HG02571 (cell line): Measurements from ENCODE around the gene DIP2C.

Source experiments
- ATAC-seq: cut with Tn5 transposase; IDR thresholded peaks from one replicate; pipeline ENCODE4 v1.9.1; 2021; ENCODE audit warnings: mild to moderate bottlenecking, moderate library complexity; ENCODE audit not compliant: unreplicated experiment

The DIP2C gene

DNA sequence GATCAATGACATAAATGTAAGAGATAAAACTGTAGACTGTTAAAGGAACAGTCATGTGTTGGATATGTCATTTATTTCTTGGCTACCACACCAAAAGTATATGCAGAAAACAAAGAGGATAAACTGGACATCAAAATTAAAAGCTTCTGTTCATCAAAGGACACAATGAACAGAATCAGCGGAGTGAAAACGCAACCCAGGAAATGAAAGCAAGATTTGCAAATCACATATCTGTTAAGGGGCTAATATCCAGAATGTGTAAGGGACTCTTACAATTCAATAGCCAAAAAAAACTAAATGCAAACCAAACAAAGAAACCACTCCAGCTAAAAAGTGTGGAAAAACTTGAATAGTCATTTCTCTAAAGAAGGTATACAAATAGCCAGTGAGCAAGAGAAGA lies 390.0 kb downstream of the DIP2C start:
- no peak for ATAC-seq

DNA sequence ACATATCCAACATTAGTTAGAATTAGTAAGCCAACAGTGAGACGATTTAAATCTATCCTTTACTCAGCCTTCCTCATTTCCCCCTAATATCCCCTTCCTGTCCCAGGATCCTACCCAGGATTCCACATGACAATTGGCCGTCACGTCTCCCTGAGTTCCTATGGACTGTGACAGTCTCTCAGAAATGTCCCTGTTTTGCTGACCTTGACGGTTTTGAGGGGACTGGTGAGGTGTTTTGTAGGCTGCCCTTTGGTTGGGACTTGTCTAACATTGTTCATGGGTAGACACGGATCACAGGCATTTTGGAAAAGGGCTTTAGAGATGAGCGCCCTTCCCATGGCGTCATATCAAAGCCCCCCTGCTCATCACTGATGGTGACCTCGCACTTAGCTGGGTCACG lies 391.4 kb downstream of the DIP2C start:
- no peak for ATAC-seq

DNA sequence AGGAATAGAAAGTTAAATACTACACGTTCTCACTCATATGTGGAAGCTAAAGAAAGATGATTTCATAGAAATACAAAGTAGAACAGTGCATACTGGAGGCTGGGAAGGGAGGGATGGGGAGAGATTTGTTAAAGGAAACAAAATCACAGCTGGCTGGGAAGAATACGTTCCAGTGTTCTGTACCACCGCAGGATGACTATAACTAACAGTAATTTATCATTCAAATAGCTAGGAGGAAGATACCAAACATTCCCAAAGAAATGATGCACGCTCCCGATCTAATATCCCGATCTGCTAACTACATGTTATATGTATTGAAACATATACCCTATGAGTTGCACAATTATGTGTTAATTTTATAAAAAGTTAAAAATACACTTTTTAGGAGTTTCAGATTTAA lies 391.9 kb downstream of the DIP2C start:
- ATAC-seq = no peak

GRCh38 chr10:293636-294035 lies 395.8 kb downstream of the DIP2C start:
- no peak for ATAC-seq

DNA sequence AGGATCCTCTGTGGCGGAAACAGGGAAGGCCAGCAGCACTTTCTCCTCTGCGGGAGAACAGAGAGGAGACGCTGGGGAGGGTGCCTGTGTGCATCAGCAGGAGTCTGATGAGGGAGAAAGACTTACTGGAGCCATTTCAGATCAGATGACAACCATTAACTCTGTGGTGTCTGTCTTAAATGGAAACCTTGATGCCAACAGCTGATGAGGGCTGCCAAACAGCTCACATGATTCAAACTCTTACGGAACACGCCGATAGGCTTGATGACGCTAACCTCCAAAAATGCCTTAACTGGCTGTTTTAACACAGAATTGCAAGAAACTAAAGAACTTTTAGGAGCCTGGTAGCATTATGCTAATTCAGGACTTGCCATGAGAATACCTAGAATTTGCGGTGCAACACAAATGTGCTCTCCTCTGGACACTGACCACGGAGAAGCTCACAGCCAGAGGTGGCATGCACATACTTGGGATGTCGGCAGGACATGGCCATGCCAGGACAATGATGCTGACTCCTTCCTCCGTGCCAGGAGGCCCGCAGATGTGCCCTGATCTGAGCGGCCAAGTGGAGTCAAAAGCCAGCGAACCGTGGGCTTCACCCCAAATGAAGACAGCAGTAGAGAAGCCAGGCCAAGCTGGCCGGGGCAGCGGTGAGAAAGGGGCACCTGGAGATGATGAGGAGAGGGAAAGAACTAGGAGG lies 399.3 kb downstream of the DIP2C start:
- ATAC-seq = no peak

DNA sequence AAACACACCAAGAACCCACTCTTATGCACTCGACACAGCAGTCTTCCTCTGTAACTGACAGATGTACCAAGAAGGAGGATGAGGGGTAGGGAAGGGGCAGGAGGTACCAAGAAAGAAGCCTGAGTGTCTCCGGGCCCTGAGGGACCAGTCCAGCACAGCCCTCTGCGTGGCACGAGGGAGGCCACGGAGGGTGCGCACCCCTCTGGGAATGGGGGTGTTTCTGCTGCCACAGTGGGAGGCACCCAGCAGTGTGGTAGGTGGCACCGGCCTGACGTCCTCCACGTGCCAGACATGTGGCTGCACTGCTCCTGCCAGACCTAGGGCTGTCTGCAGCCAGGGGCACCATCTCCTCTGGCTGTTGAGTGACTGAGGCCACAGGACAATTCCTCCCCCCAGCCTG lies 399.9 kb downstream of the DIP2C start:
- ATAC-seq = no peak

DNA sequence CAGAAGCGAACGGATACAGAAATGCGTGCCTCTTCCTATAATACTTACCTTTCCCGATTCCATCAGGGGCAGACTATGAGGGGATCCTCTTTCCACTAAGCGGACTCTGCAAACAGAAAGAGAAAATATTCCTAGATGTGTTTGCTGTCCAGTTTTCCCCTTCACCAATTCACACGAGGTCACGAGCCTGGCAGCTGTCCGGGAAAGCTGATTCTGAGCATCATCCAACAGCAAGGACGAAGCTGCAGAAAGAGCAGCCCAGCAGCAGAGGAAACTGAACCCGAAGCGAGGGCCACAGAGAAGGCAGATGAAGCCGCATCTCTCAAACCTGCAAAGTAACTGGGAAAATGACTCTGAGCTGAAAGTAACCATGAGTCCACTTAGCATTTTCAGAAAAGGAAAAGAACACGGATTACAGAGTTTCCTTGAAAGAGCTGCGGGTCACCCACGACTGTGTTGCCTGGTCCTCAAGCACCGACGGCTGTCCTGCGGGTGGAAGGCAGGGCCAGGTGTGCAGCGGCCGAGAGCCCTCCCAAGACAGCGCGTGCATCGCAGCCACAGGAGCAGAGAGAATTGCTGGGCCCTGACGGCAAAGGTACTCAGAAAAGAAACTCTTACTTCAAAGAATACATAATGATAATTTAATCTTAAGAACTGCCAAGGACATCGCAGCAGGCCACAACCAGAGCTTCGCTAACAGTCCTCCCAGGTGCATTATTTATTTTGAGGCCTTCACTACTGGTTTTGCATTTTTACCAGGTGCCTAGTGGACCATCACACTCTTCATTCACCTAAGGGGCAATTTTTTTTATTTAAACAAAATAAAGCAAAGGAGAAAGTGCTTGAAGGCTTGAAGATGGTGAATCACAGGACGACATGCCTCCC lies 400.9 kb downstream of the DIP2C start:
- no peak for ATAC-seq

GRCh38 chr10:287814-288213 lies 401.7 kb downstream of the DIP2C start:
- ATAC-seq = no peak

DNA sequence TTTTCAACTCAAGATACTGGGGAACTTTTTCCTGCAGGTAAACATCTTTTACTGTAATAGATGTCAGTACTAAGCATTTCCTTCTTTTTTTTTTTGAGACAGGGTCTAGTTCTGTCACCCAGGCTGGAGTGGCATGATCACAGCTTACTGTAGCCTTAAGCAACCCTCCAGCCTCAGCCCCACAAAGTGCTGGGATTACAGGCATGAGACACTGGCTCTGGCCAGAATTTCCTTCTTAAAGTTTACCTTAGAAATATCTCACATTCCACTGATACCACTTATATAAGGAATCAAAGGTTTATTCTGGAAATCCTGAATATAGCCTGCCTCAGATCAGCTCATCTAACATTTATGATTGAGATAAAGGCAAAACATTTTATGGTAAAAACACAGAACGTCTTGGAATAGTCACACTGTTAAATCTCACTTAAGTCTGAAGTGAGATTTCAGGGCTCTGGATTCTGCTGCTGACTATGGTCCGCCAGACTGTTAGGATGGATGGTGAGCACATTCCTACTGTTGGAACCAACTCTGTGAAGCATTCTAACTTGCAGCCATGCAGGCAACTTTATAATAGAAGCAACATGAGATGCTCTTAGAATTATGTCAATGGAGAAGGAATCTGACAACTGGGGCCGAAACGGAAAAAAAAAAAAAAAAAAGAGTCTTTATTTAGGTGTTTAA lies 402.3 kb downstream of the DIP2C start:
- no peak for ATAC-seq

- ATAC-seq = no peak
These were observed 404.3 kb downstream of the DIP2C start for GRCh38 chr10:285216-285615.

- ATAC-seq = peak; percentile 78
These were observed 405.5 kb downstream of the DIP2C start for GRCh38 chr10:283916-284356.

DNA sequence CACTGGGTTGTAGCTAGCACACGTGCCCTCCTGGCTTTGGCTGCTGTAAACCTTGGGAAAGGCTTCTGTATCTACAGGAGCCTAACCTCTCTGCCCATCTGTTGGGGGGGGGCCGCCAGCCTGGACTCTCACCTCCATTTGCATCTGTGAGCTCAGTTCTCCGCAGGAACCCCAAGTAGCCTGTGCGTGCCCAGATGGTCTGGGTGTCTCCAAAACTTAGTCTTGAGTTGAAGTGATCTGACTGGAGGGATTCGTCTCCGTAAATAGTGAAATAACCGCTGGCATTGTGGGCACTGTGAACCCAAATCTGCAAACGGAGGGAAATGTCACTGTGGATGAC lies 406.4 kb downstream of the DIP2C start:
- no peak for ATAC-seq

GRCh38 chr10:282294-283139 lies 407.0 kb downstream of the DIP2C start:
- no peak for ATAC-seq

DNA sequence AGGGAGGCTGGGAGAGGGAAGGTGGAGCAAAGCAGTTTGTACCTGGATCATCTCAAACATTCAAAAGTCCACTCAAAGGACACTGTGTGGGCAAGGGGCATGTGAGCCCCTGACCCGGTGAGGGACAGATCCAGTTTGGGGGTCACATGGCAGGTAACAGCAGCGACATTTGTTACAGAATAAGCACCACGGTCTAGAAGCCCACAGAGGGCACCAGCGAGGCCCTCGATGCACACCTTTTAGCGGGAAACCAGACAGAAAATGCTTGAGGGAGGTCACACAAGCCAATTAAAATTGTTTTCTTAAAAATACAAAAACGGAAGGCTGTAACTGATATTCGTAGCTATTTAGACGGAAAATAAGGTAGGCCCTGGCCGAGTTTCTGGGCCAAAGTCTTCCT lies 409.8 kb downstream of the DIP2C start:
- no peak for ATAC-seq

DNA sequence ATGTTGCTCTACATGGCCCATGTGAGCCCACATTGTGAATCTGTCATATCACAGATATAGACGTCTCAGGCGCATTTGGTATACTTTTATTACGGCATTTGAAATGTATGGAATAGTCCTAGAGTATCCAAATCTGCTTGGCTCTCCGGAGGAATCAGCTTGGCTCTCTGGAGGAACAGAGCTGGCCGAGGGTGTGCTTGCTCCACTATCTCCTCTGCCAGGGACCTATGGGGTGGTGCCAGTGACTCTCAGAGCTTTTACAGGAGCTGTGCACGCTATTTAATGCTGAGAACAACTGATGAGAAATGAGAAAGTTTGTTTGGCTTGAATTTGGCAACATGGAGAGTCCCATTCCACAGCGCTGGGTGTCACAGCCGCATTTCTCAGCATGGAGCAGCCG lies 410.2 kb downstream of the DIP2C start:
- no peak for ATAC-seq

- ATAC-seq = no peak
These were observed 410.8 kb downstream of the DIP2C start for GRCh38 chr10:278707-279106.

- no peak for ATAC-seq
These were observed 411.5 kb downstream of the DIP2C start for GRCh38 chr10:277963-278362.

- ATAC-seq = no peak
These were observed 413.8 kb downstream of the DIP2C start for GRCh38 chr10:275680-276079.

DNA sequence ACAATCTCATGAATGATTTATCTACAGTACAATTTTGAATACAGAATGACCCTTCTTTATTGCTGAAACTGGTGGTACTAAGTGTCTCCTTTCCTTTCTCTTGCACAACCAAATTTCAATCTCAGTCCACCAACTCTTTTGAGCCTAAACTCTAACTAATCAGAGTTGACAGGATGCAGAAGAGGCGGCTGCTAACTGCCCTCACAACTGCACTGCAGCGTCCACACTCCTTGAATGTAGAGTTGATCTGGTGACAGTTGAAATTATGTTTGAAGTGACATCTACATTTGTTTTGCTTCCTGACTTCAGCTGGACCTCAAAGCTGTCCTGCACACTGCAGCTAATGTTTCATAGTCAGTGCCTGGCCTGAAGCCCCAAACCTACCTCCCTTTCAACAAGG lies 414.6 kb downstream of the DIP2C start:
- ATAC-seq = no peak

DNA sequence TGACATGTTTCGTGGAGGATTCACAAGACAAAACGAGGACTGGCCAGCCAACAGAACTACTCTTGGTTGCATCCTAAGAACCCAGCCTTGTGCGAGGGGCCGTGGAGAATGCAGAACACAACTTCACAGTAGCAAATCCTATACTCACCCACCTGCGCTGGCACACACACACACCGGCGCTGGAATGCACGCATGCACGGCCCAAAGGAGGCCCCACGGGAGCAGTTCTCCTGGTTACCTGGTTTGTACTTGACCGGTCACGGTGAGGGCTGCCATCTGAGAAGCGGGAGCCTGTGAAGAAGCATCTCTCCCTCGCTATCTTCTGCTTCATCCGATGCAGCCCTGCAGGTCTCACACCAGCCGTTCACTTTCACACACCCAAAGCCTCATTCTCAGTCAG lies 416.4 kb downstream of the DIP2C start:
- no peak for ATAC-seq

GRCh38 chr10:271722-272121 lies 417.7 kb downstream of the DIP2C start:
- ATAC-seq = no peak
